H1 (cell line): ENCODE data around the gene APBB1. TPM values are rescaled to one million over a fixed set of nuclear protein-coding genes. Genes with fewer than 3 reads are reported as not detected.

ENCODE experiments used
- CTCF ChIA-PET: fragments of 300-600 bp; sonication (Branson Sonifier 250); formaldehyde crosslinking; loops from one replicate; lab custom pipeline; 2021; ENCODE audit not compliant: partially characterized antibody; lab: Charles Lee
- POLR2A ChIA-PET: fragments of 300-600 bp; sonication (Branson Sonifier 250); formaldehyde crosslinking; loops from one replicate; lab custom pipeline; 2021; ENCODE audit warnings: inconsistent platforms; ENCODE audit not compliant: partially characterized antibody; lab: Charles Lee
- DNase-seq, 2 experiments: peaks; one replicate each; pipeline versions ENCODE4 v3.0.0 to v3.0.0-alpha.2; 2010 to 2022; ENCODE audit warnings: low spot score in 2 of 2, low read depth in 1 of 2, mixed read lengths in 1 of 2
- FAIRE-seq: peaks from 2 replicates; lab custom pipeline; 2011; peaks lifted over from hg19 to GRCh38; lab: Jason Lieb, UNC
- H2AFZ ChIP-seq: 2 replicates; pipeline ENCODE4 v1.8.1; 2012; ENCODE audit warnings: low read length, inconsistent platforms
- H2AK5ac ChIP-seq: 2 replicates; pipeline ENCODE4 v1.6.1; 2013; ENCODE audit warnings: low read depth, low read length
- H2BK120ac ChIP-seq: replicated peaks from 2 replicates; pipeline ENCODE3; 2013; ENCODE audit warnings: low read depth, low read length, inconsistent platforms
- H2BK12ac ChIP-seq: 2 replicates; pipeline ENCODE4 v1.6.1; 2013; ENCODE audit warnings: low read depth, low read length
- H2BK15ac ChIP-seq: 2 replicates; pipeline ENCODE4 v1.6.1; 2013; ENCODE audit warnings: low read length
- H2BK20ac ChIP-seq: 2 replicates; pipeline ENCODE4 v1.6.1; 2013; ENCODE audit warnings: low read length
- H2BK5ac ChIP-seq: 2 replicates; pipeline ENCODE4 v1.6.1; 2013; ENCODE audit warnings: low read depth, low read length
- H3K14ac ChIP-seq: 2 replicates; pipeline ENCODE4 v1.6.1; 2013; ENCODE audit warnings: inconsistent platforms; ENCODE audit not compliant: insufficient read length
- H3K18ac ChIP-seq: 2 replicates; pipeline ENCODE4 v1.6.1; 2013; ENCODE audit warnings: low read length; ENCODE audit errors: extremely low read depth
- H3K23ac ChIP-seq: 2 replicates; pipeline ENCODE4 v1.6.1; 2013; ENCODE audit warnings: inconsistent platforms; ENCODE audit not compliant: insufficient read length
- H3K23me2 ChIP-seq: 2 replicates; pipeline ENCODE4 v1.6.1; 2013; ENCODE audit warnings: low read depth, low read length
- H3K27ac ChIP-seq: 2 replicates; pipeline ENCODE4 v1.6.1; 2011; ENCODE audit warnings: low read depth, low read length, inconsistent platforms
- H3K27me3 ChIP-seq, 4 experiments: replicated peaks in 1 of 4; 1 replicate in 1 of 4; 2 replicates in 3 of 4; pipeline versions ENCODE4 v1.6.1 to v1.8.1; 2011 to 2013; ENCODE audit warnings: low read length in 3 of 4, mild to moderate bottlenecking in 3 of 4, inconsistent platforms in 2 of 4, mixed read lengths in 2 of 4, moderate library complexity in 1 of 4; ENCODE audit not compliant: control insufficient read depth in 3 of 4, insufficient read depth in 3 of 4; ENCODE audit errors: extremely low read depth in 1 of 4
- H3K36me3 ChIP-seq, 4 experiments: 2 replicates each; pipeline versions ENCODE4 v1.6.1 to v1.8.1; 2011 to 2013; ENCODE audit warnings: mild to moderate bottlenecking in 4 of 4, low read length in 3 of 4, moderate library complexity in 2 of 4, control low read depth in 1 of 4, inconsistent platforms in 1 of 4; ENCODE audit not compliant: insufficient read depth in 4 of 4, control insufficient read depth in 2 of 4
- H3K4ac ChIP-seq: replicated peaks from 2 replicates; pipeline ENCODE3; 2013; ENCODE audit warnings: low read length, low read depth, mixed read lengths, inconsistent platforms; ENCODE audit not compliant: insufficient read length
- H3K4me1 ChIP-seq, 4 experiments: replicated peaks in 1 of 4; 1 replicate in 1 of 4; 2 replicates in 3 of 4; pipeline versions ENCODE4 v1.6.1 to v1.8.1; 2011 to 2013; ENCODE audit warnings: low read length in 3 of 4, inconsistent platforms in 2 of 4, mixed read lengths in 1 of 4; ENCODE audit not compliant: insufficient read depth in 4 of 4, control insufficient read depth in 3 of 4
- H3K4me2 ChIP-seq, 2 experiments: 2 replicates each; pipeline versions ENCODE4 v1.6.1 to v1.8.1; 2011 to 2013; ENCODE audit warnings: low read depth in 2 of 2, low read length in 2 of 2, control low read depth in 1 of 2, inconsistent platforms in 1 of 2, mild to moderate bottlenecking in 1 of 2; ENCODE audit not compliant: insufficient read depth in 1 of 2
- H3K4me3 ChIP-seq, 4 experiments: fragments of 200-600, 300-600 bp in 1 of 4; sonication (generic), shearing (Covaris generic), sonication (Bioruptor Twin) in 1 of 4; 2 replicates each; pipeline versions ENCODE4 v1.5.1 to v1.8.1; 2011 to 2016; ENCODE audit warnings: low read length in 4 of 4, low read depth in 3 of 4, control low read depth in 2 of 4, inconsistent platforms in 2 of 4, mild to moderate bottlenecking in 2 of 4, mixed read lengths in 1 of 4, moderate library complexity in 1 of 4; ENCODE audit not compliant: insufficient read depth in 2 of 4; ENCODE audit errors: extremely low read depth in 1 of 4
- H3K56ac ChIP-seq: replicated peaks from 2 replicates; pipeline ENCODE3; 2013; ENCODE audit warnings: low read depth, mild to moderate bottlenecking, mixed read lengths, low read length, inconsistent platforms; ENCODE audit not compliant: insufficient read length
- H3K79me1 ChIP-seq: 2 replicates; pipeline ENCODE4 v1.6.1; 2013; ENCODE audit warnings: low read depth, low read length, control low read depth
- H3K79me2 ChIP-seq, 2 experiments: 2 replicates each; pipeline versions ENCODE4 v1.6.1 to v1.8.1; 2012 to 2013; ENCODE audit warnings: low read length in 2 of 2, mild to moderate bottlenecking in 2 of 2, inconsistent platforms in 1 of 2; ENCODE audit not compliant: insufficient read depth in 2 of 2, control insufficient read depth in 1 of 2
- H3K9ac ChIP-seq, 4 experiments: replicated peaks in 1 of 4; 1 replicate in 1 of 4; 2 replicates in 3 of 4; pipeline versions ENCODE4 v1.6.1 to v1.8.1; 2011 to 2013; ENCODE audit warnings: low read depth in 3 of 4, low read length in 3 of 4, control low read depth in 2 of 4, mild to moderate bottlenecking in 2 of 4, moderate library complexity in 2 of 4, inconsistent platforms in 1 of 4; ENCODE audit errors: extremely low read depth in 1 of 4
- H3K9me3 ChIP-seq, 2 experiments: 2 replicates each; pipeline versions ENCODE4 v1.6.1 to v1.8.1; 2012 to 2013; ENCODE audit warnings: mild to moderate bottlenecking in 2 of 2, moderate library complexity in 2 of 2, control low read depth in 1 of 2, inconsistent platforms in 1 of 2, low read depth in 1 of 2, low read length in 1 of 2, mixed read lengths in 1 of 2; ENCODE audit not compliant: insufficient read depth in 2 of 2
- H4K20me1 ChIP-seq, 2 experiments: replicated peaks in 1 of 2; 2 replicates each; pipeline versions ENCODE3 to v1.8.1; 2011 to 2013; ENCODE audit warnings: inconsistent platforms in 2 of 2, low read length in 2 of 2, mild to moderate bottlenecking in 1 of 2; ENCODE audit not compliant: insufficient read depth in 2 of 2, control insufficient read depth in 1 of 2
- H4K5ac ChIP-seq: 2 replicates; pipeline ENCODE4 v1.6.1; 2013; ENCODE audit warnings: low read length, low read depth, mixed read lengths, inconsistent platforms; ENCODE audit not compliant: insufficient read length
- H4K8ac ChIP-seq: 2 replicates; pipeline ENCODE4 v1.8.0; 2013; ENCODE audit warnings: mild to moderate bottlenecking, moderate library complexity, low read length, inconsistent platforms; ENCODE audit not compliant: insufficient read depth; ENCODE audit errors: extremely low read depth
- H4K91ac ChIP-seq: replicated peaks from 2 replicates; pipeline ENCODE3; 2013; ENCODE audit warnings: low read length, mixed read lengths, inconsistent platforms; ENCODE audit not compliant: insufficient read length
- RAD21 ChIP-seq, 2 experiments: IDR thresholded peaks in 1 of 2; conservative IDR thresholded peaks in 1 of 2; 2 replicates each; pipeline ENCODE4 v1.6.1; 2011; ENCODE audit warnings: low read depth in 2 of 2, low read length in 2 of 2, improper control_type of control experiment in 1 of 2, inconsistent platforms in 1 of 2, mild to moderate bottlenecking in 1 of 2, moderate library complexity in 1 of 2
- SIN3A ChIP-seq, 2 experiments: IDR thresholded peaks in 1 of 2; conservative IDR thresholded peaks in 1 of 2; 2 replicates each; pipeline ENCODE4 v1.6.1; 2011 to 2012; ENCODE audit warnings: low read length in 2 of 2, improper control_type of control experiment in 1 of 2, low read depth in 1 of 2, mild to moderate bottlenecking in 1 of 2
- TAF1 ChIP-seq: IDR thresholded peaks from 2 replicates; pipeline ENCODE4 v1.6.1; 2011; ENCODE audit warnings: mild to moderate bottlenecking, low read depth, low read length
- WGBS, 2 experiments: shearing (Covaris generic) in 1 of 2; methylation state at CpG; one replicate each; pipeline versions ENCODE4 v1.1.6 to v1.1.7; 2013 to 2015; ENCODE audit warnings: low lambda C conversion rate in 2 of 2, mixed read lengths in 2 of 2, inconsistent platforms in 1 of 2, low coverage in 1 of 2, missing lambda C conversion rate in 1 of 2; ENCODE audit not compliant: insufficient replicate concordance in 2 of 2, insufficient coverage in 1 of 2, insufficient read length in 1 of 2; ENCODE audit errors: extremely low coverage in 1 of 2, missing lambda C conversion rate in 1 of 2; 5-methylcytosine and 5-hydroxymethylcytosine counted together
- polyA plus RNA-seq, 7 experiments: library from polyadenylated mRNA; depleted of rRNA in 3 of 7; stranded (reverse) in 5 of 7; unstranded in 2 of 7; fragments of >200 nt in 5 of 7; fragments of 200-250 nt in 2 of 7; gene quantifications; 1 replicate in 5 of 7; 2 replicates in 1 of 7; 4 replicates in 1 of 7; pipeline versions ENCODE4 v1.2.1 to v1.2.3, GENCODE V29; 2011 to 2013; ENCODE audit warnings: missing spikeins in 2 of 7, mixed read lengths in 2 of 7
- total RNA-seq: library from RNA; stranded (reverse); fragmentation: NEBNext Ultra II Directional; extraction: Animal tissue kit (Norgen Biotek cat#: 25700); gene quantifications from 2 replicates; pipeline ENCODE4 v1.2.1, GENCODE V29; 2021

The APBB1 gene
- total and polyA plus RNA-seq, 2 of the 8 experiments (the other 6 are each of a cell fraction or from before 2014, with no cell fraction given) = 23.9 to 33.1 TPM

- no peak overlapping the region for H2BK12ac ChIP-seq
- H3K27ac ChIP-seq = no peak overlapping the region
- H3K36me3 ChIP-seq = no peaks in the 10 kb centered on the region
- WGBS, 2 experiments = 83% methylated on average over 5 of the region's 5 CpGs; no CpG with 5 or more reads in 1 of the 2 experiments
- no peak overlapping the region for H3K14ac ChIP-seq
- H3K9ac ChIP-seq = no peak overlapping the region
- H3K79me2 ChIP-seq = no peaks in the 10 kb centered on the region
- H3K9me3 ChIP-seq = no peaks in the 10 kb centered on the region
- H3K79me1 ChIP-seq = no peaks in the 10 kb centered on the region
- H3K4me3 ChIP-seq = no peak overlapping the region
- no peak overlapping the region for H3K56ac ChIP-seq
- no peak overlapping the region for H2BK120ac ChIP-seq
- no peak overlapping the region for H2AK5ac ChIP-seq
- no peak overlapping the region for H3K4ac ChIP-seq
- H2AFZ ChIP-seq = no peak overlapping the region
- no peak overlapping the region for H4K91ac ChIP-seq
- CTCF ChIA-PET = interaction anchor here (0.6 to 22.7 kb wide), 8 partner anchors 10 to 72 kb away, joined by 3 to 585 read pairs (median 6); partner anchors contain the start of gene SMPD1
- TF ChIP-seq RAD21 (IDR thresholded peaks at IDR 0.05 in 1 of 2, conservative IDR thresholded peaks at IDR 0.05 in 1 of 2; ENCODE audit: low read depth in 2 of 2, low read length in 2 of 2) (no peak), SIN3A (conservative IDR thresholded peaks at IDR 0.05 in 1 of 2, IDR thresholded peaks at IDR 0.05 in 1 of 2; ENCODE audit: low read depth in 1 of 2, low read length in 2 of 2) (no peak), TAF1 (no peak)
- DNase-seq = no peak
- H2BK20ac ChIP-seq = no peak overlapping the region
- H4K8ac ChIP-seq = no peak overlapping the region
- H2BK5ac ChIP-seq = no peak overlapping the region
- no peaks in the 10 kb centered on the region for H4K20me1 ChIP-seq
- no peak overlapping the region for H4K5ac ChIP-seq
- POLR2A ChIA-PET = interaction anchor here (1.2 kb wide), 1 partner anchor 18 kb away, joined by 4 read pairs; no protein-coding TSS in a partner anchor
- no peaks in the 10 kb centered on the region for H3K23me2 ChIP-seq
- no peak for FAIRE-seq
- no peak overlapping the region for H2BK15ac ChIP-seq
- no peak overlapping the region for H3K18ac ChIP-seq
- 0 out of 7 replicates have a peak, but pooled peaks cover 0 to 2% (median 0%) of the 10 kb centered on the region in 4 experiments for H3K27me3 ChIP-seq
- no peaks in the 10 kb centered on the region for H3K4me1 ChIP-seq
- H3K4me2 ChIP-seq = no peak overlapping the region
- H3K23ac ChIP-seq = no peak overlapping the region
Measured at GRCh38 chr11:6433998-6434660, 15.2 kb upstream of the APBB1 start.
